ENCODE data around the gene LAMA4. TPM values are rescaled to one million over a fixed set of nuclear protein-coding genes. Genes with fewer than 3 reads are reported as not detected.
A peak's percentile ranks its signal among the peaks of the same experiment; 100 is the strongest.

The LAMA4 gene
- total RNA-seq, 1 donor from 2014 or later: 102 TPM

DNA sequence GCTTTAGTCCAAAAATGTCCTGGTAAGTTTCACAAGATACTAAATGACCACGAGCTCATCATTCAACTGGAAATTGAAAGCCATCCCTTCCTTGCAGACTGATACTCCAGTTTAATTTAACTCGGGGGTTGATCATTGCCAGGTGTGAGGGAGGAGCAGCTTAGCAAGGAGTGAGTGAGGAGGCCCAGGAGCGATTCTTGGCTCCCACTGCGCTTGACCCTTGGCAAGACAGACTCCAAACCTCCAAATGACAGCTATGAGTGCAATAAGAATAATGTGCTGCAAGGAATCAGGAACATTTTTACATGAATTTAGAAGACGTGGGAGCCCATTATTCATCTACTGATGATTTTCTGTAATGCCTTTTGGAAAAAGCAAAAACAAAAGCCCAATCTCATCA is 64.9 kb downstream of the LAMA4 start:
- Mint-ChIP-seq H3K4me1 (ENCODE audit: low read depth) (peaks cover 35% of the 10 kb centered on the region), H3K27me3 (ENCODE audit: low read depth) (no peaks in the 10 kb centered on the region), H3K9me3 (ENCODE audit: low read depth) (no peaks in the 10 kb centered on the region), H3K27ac (ENCODE audit: unreplicated experiment) (peak overlapping the region; percentile 8), H3K4me3 (ENCODE audit: unreplicated experiment) (no peak overlapping the region), H3K36me3 (ENCODE audit: low read depth) (peaks cover 23% of the 10 kb centered on the region)
- TF ChIP-seq, protein P1, sequence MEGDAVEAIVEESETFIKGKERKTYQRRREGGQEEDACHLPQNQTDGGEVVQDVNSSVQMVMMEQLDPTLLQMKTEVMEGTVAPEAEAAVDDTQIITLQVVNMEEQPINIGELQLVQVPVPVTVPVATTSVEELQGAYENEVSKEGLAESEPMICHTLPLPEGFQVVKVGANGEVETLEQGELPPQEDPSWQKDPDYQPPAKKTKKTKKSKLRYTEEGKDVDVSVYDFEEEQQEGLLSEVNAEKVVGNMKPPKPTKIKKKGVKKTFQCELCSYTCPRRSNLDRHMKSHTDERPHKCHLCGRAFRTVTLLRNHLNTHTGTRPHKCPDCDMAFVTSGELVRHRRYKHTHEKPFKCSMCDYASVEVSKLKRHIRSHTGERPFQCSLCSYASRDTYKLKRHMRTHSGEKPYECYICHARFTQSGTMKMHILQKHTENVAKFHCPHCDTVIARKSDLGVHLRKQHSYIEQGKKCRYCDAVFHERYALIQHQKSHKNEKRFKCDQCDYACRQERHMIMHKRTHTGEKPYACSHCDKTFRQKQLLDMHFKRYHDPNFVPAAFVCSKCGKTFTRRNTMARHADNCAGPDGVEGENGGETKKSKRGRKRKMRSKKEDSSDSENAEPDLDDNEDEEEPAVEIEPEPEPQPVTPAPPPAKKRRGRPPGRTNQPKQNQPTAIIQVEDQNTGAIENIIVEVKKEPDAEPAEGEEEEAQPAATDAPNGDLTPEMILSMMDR (IDR thresholded peaks at IDR 0.05): no peak
- DNase-seq (ENCODE audit: low spot score): no peak

DNA sequence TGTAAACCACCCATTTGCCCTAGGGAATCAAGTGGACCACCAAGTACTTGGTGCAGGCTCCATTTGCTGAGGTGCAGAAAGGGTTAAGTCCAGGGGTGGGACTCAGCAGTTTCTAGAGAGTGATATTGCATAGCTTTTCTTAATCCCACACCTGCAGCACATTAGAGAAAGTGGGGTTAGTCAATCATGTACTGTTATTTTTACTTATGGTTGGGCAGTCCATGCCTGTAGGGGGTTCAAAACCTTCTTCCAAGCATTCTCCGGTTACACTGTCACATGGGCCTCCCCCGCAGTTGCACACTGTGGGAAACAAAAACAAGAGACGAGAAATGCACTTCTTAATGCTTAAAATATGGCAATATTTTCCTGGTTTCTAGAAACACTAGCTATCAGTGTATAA is 65.5 kb downstream of the LAMA4 start:
- no peaks in the 10 kb centered on the region for H3K9me3 Mint-ChIP-seq (ENCODE audit: low read depth)
- peak overlapping the region; percentile 8 for H3K27ac Mint-ChIP-seq (ENCODE audit: unreplicated experiment)
- TF ChIP-seq, protein P1 (IDR thresholded peaks at IDR 0.05): no peak
- peaks cover 38% of the 10 kb centered on the region for H3K4me1 Mint-ChIP-seq (ENCODE audit: low read depth)
- peaks cover 23% of the 10 kb centered on the region for H3K36me3 Mint-ChIP-seq (ENCODE audit: low read depth)
- DNase-seq (ENCODE audit: low spot score): no peak
- H3K27me3 Mint-ChIP-seq (ENCODE audit: low read depth): no peaks in the 10 kb centered on the region
- no peak overlapping the region for H3K4me3 Mint-ChIP-seq (ENCODE audit: unreplicated experiment)

DNA sequence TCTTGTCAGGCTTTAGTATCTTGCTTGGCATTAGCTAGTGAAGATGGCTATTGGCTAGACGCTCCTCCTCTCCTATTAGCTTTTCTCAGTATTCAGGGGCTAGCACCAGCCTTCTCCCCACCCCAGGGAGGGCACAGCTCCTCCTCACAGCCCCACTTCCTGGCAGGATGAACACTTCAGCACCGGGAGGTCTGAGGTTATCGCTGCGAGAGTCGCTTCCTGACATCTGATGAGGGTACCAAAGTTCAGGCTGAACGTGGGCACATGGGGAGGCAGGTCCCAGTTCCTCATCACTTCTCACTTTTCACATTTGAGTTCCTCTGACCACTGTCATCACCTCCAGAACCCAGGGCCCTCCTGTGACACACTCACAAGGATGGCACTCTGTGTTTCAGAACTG is 66.6 kb downstream of the LAMA4 start:
- TF ChIP-seq, protein P1 (IDR thresholded peaks at IDR 0.05): no peak
- Mint-ChIP-seq H3K9me3 (ENCODE audit: low read depth) (no peaks in the 10 kb centered on the region), H3K27ac (ENCODE audit: unreplicated experiment) (no peak overlapping the region), H3K36me3 (ENCODE audit: low read depth) (peaks cover 23% of the 10 kb centered on the region), H3K27me3 (ENCODE audit: low read depth) (no peaks in the 10 kb centered on the region), H3K4me1 (ENCODE audit: low read depth) (peaks cover 35% of the 10 kb centered on the region), H3K4me3 (ENCODE audit: unreplicated experiment) (no peak overlapping the region)
- DNase-seq (ENCODE audit: low spot score): no peak

- H3K36me3 Mint-ChIP-seq (ENCODE audit: low read depth): peaks cover 22% of the 10 kb centered on the region
These were observed 69.4 kb downstream of the LAMA4 start for GRCh38 chr6:112184951-112185350.

DNA sequence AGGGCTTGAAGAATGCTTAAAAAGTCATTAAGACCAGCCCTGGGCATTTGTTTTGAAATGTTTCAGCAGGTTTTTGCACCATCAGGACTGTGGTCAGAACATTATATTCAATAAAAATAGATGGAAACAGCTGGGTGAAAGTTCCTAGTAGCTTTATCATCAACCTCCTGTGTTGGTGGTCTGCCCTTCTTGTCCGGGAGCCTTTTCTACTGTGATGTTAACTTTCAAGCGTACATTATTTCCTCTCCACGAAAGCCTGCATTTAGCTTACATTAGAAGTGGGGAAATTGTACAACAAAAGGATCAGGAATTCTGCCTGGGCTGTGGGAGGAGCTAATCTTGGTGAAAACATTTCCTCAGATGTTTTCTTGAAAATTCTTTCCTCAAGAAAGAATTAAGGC is 71.1 kb downstream of the LAMA4 start:
- Mint-ChIP-seq H3K9me3 (ENCODE audit: low read depth) (no peaks in the 10 kb centered on the region), H3K4me1 (ENCODE audit: low read depth) (peaks cover 15% of the 10 kb centered on the region), H3K4me3 (ENCODE audit: unreplicated experiment) (no peak overlapping the region), H3K27me3 (ENCODE audit: low read depth) (no peaks in the 10 kb centered on the region), H3K27ac (ENCODE audit: unreplicated experiment) (peak overlapping the region; percentile 67), H3K36me3 (ENCODE audit: low read depth) (peaks cover 22% of the 10 kb centered on the region)
- no peak for DNase-seq (ENCODE audit: low spot score)
- TF ChIP-seq, protein P1 (IDR thresholded peaks at IDR 0.05): no peak

More at GRCh38 chr6:112184951-112185350, 69.4 kb downstream of the LAMA4 start:
- no peak overlapping the region for H3K27ac Mint-ChIP-seq (ENCODE audit: unreplicated experiment)
- H3K9me3 Mint-ChIP-seq (ENCODE audit: low read depth): no peaks in the 10 kb centered on the region
- no peak overlapping the region for H3K4me3 Mint-ChIP-seq (ENCODE audit: unreplicated experiment)
- peaks cover 31% of the 10 kb centered on the region for H3K4me1 Mint-ChIP-seq (ENCODE audit: low read depth)
- no peaks in the 10 kb centered on the region for H3K27me3 Mint-ChIP-seq (ENCODE audit: low read depth)
- no peak for DNase-seq (ENCODE audit: low spot score)
- TF ChIP-seq, protein P1 (IDR thresholded peaks at IDR 0.05): no peak
